ENCODE measurements around the gene EYA4. TPM values are rescaled to one million over a fixed set of nuclear protein-coding genes. Genes with fewer than 3 reads are reported as not detected.
"Not testable (repeated sequence)": the region's sequence is repeated elsewhere in the genome, so short reads cannot be mapped to it uniquely, and the experiment has no call there.

Gene EYA4
- total and polyA plus RNA-seq, 7 donors, result 0.01 to 8.6 (median 0.82) TPM; not detected in 2

GRCh38 chr6:133396984-133397348, 155.8 kb downstream of the EYA4 start:
- no peak overlapping the region for H3K27ac ChIP-seq
- no peak for TF ChIP-seq POLR2AphosphoS5 (IDR thresholded peaks at IDR 0.05)
- TF ChIP-seq, protein P1, sequence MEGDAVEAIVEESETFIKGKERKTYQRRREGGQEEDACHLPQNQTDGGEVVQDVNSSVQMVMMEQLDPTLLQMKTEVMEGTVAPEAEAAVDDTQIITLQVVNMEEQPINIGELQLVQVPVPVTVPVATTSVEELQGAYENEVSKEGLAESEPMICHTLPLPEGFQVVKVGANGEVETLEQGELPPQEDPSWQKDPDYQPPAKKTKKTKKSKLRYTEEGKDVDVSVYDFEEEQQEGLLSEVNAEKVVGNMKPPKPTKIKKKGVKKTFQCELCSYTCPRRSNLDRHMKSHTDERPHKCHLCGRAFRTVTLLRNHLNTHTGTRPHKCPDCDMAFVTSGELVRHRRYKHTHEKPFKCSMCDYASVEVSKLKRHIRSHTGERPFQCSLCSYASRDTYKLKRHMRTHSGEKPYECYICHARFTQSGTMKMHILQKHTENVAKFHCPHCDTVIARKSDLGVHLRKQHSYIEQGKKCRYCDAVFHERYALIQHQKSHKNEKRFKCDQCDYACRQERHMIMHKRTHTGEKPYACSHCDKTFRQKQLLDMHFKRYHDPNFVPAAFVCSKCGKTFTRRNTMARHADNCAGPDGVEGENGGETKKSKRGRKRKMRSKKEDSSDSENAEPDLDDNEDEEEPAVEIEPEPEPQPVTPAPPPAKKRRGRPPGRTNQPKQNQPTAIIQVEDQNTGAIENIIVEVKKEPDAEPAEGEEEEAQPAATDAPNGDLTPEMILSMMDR (IDR thresholded peaks at IDR 0.05), result no peak
- TF ChIP-seq EP300 (IDR thresholded peaks at IDR 0.05), result no peak
- no peak for TF ChIP-seq POLR2A (IDR thresholded peaks at IDR 0.05)
- no peaks in the 10 kb centered on the region for H3K4me1 ChIP-seq
- no peaks in the 10 kb centered on the region for H3K27me3 ChIP-seq
- H3K4me3 ChIP-seq, result no peak overlapping the region
- intact Hi-C loops (cut with DNase I), result no loop called here
- H3K9me3 ChIP-seq, result no peaks in the 10 kb centered on the region
- DNase-seq, result no peak
- H3K36me3 ChIP-seq, result no peaks in the 10 kb centered on the region

GRCh38 chr6:133397601-133398000, 156.4 kb downstream of the EYA4 start:
- H3K4me1 ChIP-seq; H3K4me3 ChIP-seq; H3K27ac ChIP-seq; intact Hi-C loops (cut with DNase I); H3K27me3 ChIP-seq; H3K9me3 ChIP-seq; DNase-seq; H3K36me3 ChIP-seq: not testable (repeated sequence)
- 78 to 85% methylated on average over 4 of the region's 4 CpGs for WGBS, 2 donors

GRCh38 chr6:133399426-133399825, 158.3 kb downstream of the EYA4 start:
- Histone ChIP-seq H3K27ac (no peak overlapping the region), H3K36me3 (no peaks in the 10 kb centered on the region), H3K27me3 (no peaks in the 10 kb centered on the region), H3K4me1 (no peaks in the 10 kb centered on the region), H3K4me3 (no peak overlapping the region), H3K9me3 (no peaks in the 10 kb centered on the region)
- WGBS, 2 donors, result 50 to 67% methylated on average over 2 of the region's 2 CpGs
- intact Hi-C loops (cut with DNase I), result no loop called here
- no peak for DNase-seq
- TF ChIP-seq POLR2AphosphoS5 (IDR thresholded peaks at IDR 0.05) (no peak), EP300 (IDR thresholded peaks at IDR 0.05) (no peak), POLR2A (IDR thresholded peaks at IDR 0.05) (no peak)
- TF ChIP-seq, protein P1 (IDR thresholded peaks at IDR 0.05), result no peak

- DNase-seq, result no peak
- H3K4me3 ChIP-seq, result no peak overlapping the region
- no peaks in the 10 kb centered on the region for H3K9me3 ChIP-seq
- TF ChIP-seq POLR2AphosphoS5 (IDR thresholded peaks at IDR 0.05) (no peak), EP300 (IDR thresholded peaks at IDR 0.05) (no peak), POLR2A (IDR thresholded peaks at IDR 0.05) (no peak)
- no peaks in the 10 kb centered on the region for H3K36me3 ChIP-seq
- no peaks in the 10 kb centered on the region for H3K4me1 ChIP-seq
- no peaks in the 10 kb centered on the region for H3K27me3 ChIP-seq
- 74 to 80% methylated on average over 2 of the region's 2 CpGs for WGBS, 2 donors
- intact Hi-C loops (cut with DNase I), result no loop called here
- H3K27ac ChIP-seq, result no peak overlapping the region
Observed at GRCh38 chr6:133404151-133404550, 163.0 kb downstream of the EYA4 start.

DNA sequence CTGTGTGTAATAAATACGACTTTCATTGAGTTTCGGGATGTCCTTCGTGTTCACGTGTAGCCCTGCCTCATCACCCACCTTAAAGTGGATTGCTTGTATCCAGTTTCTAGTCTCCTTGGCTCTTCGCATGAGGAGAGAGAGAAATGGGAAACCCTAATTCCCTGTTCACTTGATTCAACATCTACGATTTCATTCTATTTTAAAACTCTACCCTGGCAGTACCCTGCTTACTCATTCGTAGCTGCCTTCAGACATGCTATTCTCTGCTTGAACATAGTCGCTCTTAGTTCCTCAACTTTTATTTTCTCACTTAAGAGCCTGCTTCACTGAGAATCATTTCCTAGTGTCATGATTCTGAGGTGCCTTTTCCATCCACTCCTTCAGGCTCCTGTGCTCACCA, 163.6 kb downstream of the EYA4 start:
- no peak overlapping the region for H3K4me3 ChIP-seq
- DNase-seq, result no peak
- intact Hi-C loops (cut with DNase I), result no loop called here
- TF ChIP-seq POLR2A (IDR thresholded peaks at IDR 0.05) (no peak), POLR2AphosphoS5 (IDR thresholded peaks at IDR 0.05) (no peak), EP300 (IDR thresholded peaks at IDR 0.05) (no peak)
- TF ChIP-seq, protein P1 (IDR thresholded peaks at IDR 0.05), result no peak
- H3K4me1 ChIP-seq, result no peaks in the 10 kb centered on the region
- WGBS, 2 donors, result 89 to 92% methylated on average over 8 of the region's 8 CpGs
- H3K36me3 ChIP-seq, result no peaks in the 10 kb centered on the region
- H3K27ac ChIP-seq, result no peak overlapping the region
- no peaks in the 10 kb centered on the region for H3K27me3 ChIP-seq
- H3K9me3 ChIP-seq, result no peaks in the 10 kb centered on the region

- WGBS, 2 donors, result 83 to 85% methylated on average over 3 of the region's 3 CpGs
- Histone ChIP-seq H3K36me3 (no peaks in the 10 kb centered on the region), H3K27ac (no peak overlapping the region), H3K9me3 (no peaks in the 10 kb centered on the region), H3K4me1 (no peaks in the 10 kb centered on the region), H3K27me3 (no peaks in the 10 kb centered on the region), H3K4me3 (no peak overlapping the region)
- DNase-seq, result no peak
- intact Hi-C loops (cut with DNase I), result no loop called here
- no peak for TF ChIP-seq POLR2A (IDR thresholded peaks at IDR 0.05)
- TF ChIP-seq, protein P1 (IDR thresholded peaks at IDR 0.05), result no peak
- TF ChIP-seq EP300 (IDR thresholded peaks at IDR 0.05), result no peak
- no peak for TF ChIP-seq POLR2AphosphoS5 (IDR thresholded peaks at IDR 0.05)
Observed at GRCh38 chr6:133407320-133408100, 166.4 kb downstream of the EYA4 start.
